GM12875 (cell line): Measurements from ENCODE around the gene ZFYVE28.

Experiments
- H3K4me3 ChIP-seq: one replicate; pipeline ENCODE4 v1.5.1; 2011; ENCODE audit warnings: low read depth, low read length, control low read depth
- CTCF ChIP-seq: IDR thresholded peaks from 2 replicates; pipeline ENCODE4 v1.5.1; 2011; ENCODE audit warnings: low read depth, mild to moderate bottlenecking, control low read depth, inconsistent platforms, low read length, moderate library complexity, borderline replicate concordance; ENCODE audit not compliant: insufficient read depth

Gene ZFYVE28

DNA sequence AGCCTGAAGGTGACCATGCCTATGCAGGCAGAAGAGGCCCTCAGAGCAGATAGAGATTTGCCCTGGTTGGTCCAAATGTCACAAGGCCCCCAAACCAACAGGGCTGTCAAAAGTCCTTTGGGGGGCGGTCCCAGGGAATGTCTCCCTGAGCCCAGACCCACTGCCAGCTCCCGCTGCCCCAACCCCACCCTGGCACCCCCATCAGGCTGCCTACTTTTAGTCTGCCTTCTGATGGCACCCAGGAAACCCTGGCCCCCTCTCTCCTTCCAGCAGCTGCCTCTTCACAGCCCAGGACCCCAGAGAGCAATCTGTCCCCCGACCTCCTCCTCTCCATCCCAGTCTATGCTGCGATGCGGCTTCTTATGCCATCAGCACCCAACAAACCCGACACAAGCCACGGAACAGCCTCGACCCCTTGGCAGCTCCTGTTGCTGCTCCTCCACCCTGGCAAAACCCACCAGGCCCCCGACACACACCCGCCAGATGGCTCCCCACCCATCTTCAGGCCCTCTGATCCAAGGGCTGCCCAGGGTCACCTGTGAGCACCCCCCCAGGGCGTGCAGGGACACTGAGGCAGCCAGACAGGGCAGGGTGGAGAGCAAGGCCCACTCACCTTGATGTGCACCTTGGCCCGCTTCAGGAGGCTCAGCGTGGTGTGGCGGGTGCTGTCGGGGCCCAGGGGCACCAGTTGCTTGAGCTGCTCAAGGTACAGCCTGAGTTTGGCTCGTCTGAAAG, 166.5 kb downstream of the ZFYVE28 start:
- no peak overlapping the region for H3K4me3 ChIP-seq
- TF ChIP-seq CTCF: no peak

DNA sequence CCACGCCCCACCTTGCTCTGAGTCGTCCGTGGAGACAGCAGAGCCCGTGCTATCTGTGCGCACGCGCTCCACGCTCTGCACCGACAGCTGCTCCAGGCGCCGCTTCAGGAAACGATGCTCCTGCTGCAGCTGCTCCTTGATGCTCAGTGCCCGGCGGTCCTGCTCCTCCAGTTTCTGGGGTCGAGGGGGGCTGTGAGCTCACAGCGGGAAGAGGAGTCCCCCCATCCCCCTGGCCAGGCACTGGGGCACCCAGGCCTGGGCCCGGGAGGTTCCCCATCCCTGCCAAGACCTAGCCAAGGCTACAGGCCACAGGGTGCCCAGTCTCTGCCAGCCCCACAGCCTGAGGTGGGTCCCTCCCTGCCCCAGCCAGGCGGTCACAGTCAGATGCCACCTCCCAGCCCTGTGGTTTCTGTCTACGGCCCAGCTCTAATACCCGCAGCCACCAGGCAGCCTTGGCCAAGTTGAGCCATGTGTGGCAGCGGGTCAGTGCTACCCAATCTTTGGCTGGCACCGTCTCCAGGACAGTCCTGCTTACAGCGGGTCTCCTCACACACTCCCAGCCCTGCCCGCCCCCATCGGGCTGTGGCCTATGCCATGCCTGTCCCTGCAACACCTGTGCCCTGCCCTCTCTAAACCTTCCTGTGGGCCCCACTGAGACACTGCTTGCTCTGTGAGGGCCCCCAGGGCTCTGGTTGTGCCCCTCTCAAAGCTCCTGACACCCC, 167.2 kb downstream of the ZFYVE28 start:
- no peak for TF ChIP-seq CTCF
- no peak overlapping the region for H3K4me3 ChIP-seq

GRCh38 chr4:2250357-2251072, 167.9 kb downstream of the ZFYVE28 start:
- no peak overlapping the region for H3K4me3 ChIP-seq
- TF ChIP-seq CTCF: no peak

DNA sequence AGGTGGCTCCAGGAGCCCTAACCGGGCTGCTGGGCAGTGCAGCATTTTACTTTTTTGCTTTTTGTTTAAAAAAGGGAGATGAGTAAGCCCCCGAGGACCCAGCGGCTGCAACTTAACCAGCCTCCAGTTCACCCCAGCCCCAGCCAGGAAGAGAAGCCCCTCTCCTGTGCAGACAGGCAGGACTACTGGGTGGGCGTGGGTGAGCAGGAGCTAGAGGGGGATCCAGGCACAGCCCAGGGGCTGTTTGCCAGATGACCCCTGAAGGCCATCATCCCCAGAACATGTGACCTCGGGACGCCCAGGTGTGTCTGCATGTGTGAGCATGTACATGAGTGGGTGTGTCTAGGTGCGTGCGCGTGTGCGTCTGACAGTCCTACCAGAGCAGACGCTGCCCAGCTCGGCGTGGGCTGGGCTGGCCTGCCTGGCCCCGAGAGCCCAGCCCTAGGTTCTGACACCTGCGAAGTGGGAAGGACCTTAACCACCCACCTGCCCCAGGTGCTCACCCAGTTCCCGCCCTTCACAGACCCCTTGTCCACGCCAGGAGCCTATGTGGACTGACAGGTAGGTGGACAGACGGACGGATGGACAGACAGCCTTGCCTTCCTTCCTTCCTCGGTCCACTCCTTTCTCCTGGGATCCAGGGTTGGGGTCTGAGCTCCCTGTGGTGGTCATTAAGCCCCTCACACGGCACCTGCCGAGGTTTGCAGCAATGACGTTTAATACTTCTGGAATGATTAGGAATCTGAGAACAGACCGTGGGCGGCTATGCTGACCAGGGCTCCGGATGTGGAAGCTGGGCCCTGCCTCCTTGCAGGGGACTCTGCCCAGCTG, 168.7 kb downstream of the ZFYVE28 start:
- no peak overlapping the region for H3K4me3 ChIP-seq
- TF ChIP-seq CTCF: no peak

GRCh38 chr4:2248821-2249261, 169.6 kb downstream of the ZFYVE28 start:
- H3K4me3 ChIP-seq: no peak overlapping the region
- no peak for TF ChIP-seq CTCF

- H3K4me3 ChIP-seq: no peak overlapping the region
- TF ChIP-seq CTCF: no peak
Measured at GRCh38 chr4:2248044-2248780, 170.2 kb downstream of the ZFYVE28 start.
